Endothelial cell (in vitro differentiated cells): ENCODE measurements around the gene NFX1. TPM values are rescaled to one million over a fixed set of nuclear protein-coding genes. Genes with fewer than 3 reads are reported as not detected.

Source experiments
- DNase-seq: peaks from one replicate; pipeline ENCODE4 v3.0.0; 2021; ENCODE audit warnings: low spot score
- H3K27ac Mint-ChIP-seq: one replicate; pipeline ENCODE4 v1.8.0; 2021; ENCODE audit warnings: mixed read lengths, inconsistent platforms; ENCODE audit not compliant: unreplicated experiment
- H3K27me3 Mint-ChIP-seq: one replicate; pipeline ENCODE4 v1.8.0; 2021; ENCODE audit warnings: mild to moderate bottlenecking, moderate library complexity, mixed read lengths, inconsistent platforms; ENCODE audit not compliant: unreplicated experiment
- H3K36me3 Mint-ChIP-seq: one replicate; pipeline ENCODE4 v1.8.0; 2021; ENCODE audit warnings: mild to moderate bottlenecking, low read depth, mixed read lengths, inconsistent platforms; ENCODE audit not compliant: unreplicated experiment
- H3K4me1 Mint-ChIP-seq: one replicate; pipeline ENCODE4 v1.8.0; 2021; ENCODE audit warnings: mild to moderate bottlenecking, mixed read lengths, inconsistent platforms; ENCODE audit not compliant: unreplicated experiment
- H3K4me3 Mint-ChIP-seq: one replicate; pipeline ENCODE4 v1.8.0; 2021; ENCODE audit warnings: mild to moderate bottlenecking, mixed read lengths, inconsistent platforms; ENCODE audit not compliant: unreplicated experiment
- H3K9me3 Mint-ChIP-seq: one replicate; pipeline ENCODE4 v1.8.0; 2021; ENCODE audit warnings: mixed read lengths, inconsistent platforms; ENCODE audit not compliant: unreplicated experiment
- CTCF ChIP-seq: fragments of 200-600 bp; sonication (generic); IDR thresholded peaks from one replicate; pipeline ENCODE4 v1.5.0; 2021; ENCODE audit warnings: antibody characterized with exemption; ENCODE audit not compliant: unreplicated experiment
- total RNA-seq: library from RNA; stranded (reverse); fragmentation: NEBNext Ultra II Directional; extraction: Animal tissue kit (Norgen Biotek cat#: 25700); gene quantifications from one replicate; pipeline ENCODE4 v1.2.1, GENCODE V29; 2021; ENCODE audit not compliant: unreplicated experiment

The NFX1 gene
- total RNA-seq, 1 donor from 2014 or later, result 33.5 TPM

DNA sequence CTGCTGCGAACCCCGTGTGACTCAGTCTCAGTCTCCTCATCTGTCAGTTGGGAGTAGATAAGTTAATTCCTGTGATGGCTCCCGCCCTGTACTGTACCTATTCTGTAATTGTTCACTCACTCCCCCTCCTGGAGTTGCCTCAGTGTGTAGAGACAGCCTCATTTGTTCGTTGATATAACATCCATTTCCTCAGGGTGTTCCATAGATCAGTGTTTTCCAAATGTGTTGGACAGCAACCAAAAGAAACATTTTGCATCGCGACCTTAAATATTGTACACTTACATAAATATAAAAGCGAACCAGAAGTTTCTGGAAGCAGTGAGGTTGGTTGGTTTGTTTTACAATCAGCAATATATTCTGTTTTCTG is 698 bp downstream of the NFX1 start:
- H3K27me3 Mint-ChIP-seq, result peaks cover 10% of the 10 kb centered on the region
- H3K27ac Mint-ChIP-seq, result peak overlapping the region; percentile 96
- peak overlapping the region; percentile 95 for H3K4me3 Mint-ChIP-seq
- DNase-seq, result no peak
- peaks cover 26% of the 10 kb centered on the region for H3K36me3 Mint-ChIP-seq
- no peaks in the 10 kb centered on the region for H3K9me3 Mint-ChIP-seq
- TF ChIP-seq CTCF, result no peak
- peaks cover 27% of the 10 kb centered on the region for H3K4me1 Mint-ChIP-seq

DNA sequence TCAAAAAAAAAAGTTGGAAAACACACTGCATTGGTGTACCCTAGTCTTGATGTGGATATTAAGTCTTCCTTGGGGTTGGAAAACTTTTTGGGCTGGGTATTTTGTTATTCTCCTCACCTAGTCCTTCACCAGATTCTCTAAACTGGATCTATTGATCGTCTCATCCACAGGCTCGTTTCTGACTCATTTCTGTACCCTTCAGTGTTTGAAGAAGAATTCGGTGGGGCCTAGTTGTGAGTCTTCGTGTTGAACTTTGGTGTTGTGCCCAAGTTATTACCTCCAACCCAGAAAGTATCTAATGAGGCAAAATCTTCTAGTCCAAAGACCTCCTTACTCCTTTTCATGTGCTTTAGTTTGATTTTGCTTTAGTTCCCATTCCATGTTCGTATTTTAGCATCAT is 1.6 kb downstream of the NFX1 start:
- no peak for TF ChIP-seq CTCF
- no peak for DNase-seq
- H3K9me3 Mint-ChIP-seq, result no peaks in the 10 kb centered on the region
- H3K4me3 Mint-ChIP-seq, result peak overlapping the region; percentile 62
- peaks cover 10% of the 10 kb centered on the region for H3K27me3 Mint-ChIP-seq
- peak overlapping the region; percentile 96 for H3K27ac Mint-ChIP-seq
- H3K4me1 Mint-ChIP-seq, result peaks cover 34% of the 10 kb centered on the region
- peaks cover 33% of the 10 kb centered on the region for H3K36me3 Mint-ChIP-seq

DNA sequence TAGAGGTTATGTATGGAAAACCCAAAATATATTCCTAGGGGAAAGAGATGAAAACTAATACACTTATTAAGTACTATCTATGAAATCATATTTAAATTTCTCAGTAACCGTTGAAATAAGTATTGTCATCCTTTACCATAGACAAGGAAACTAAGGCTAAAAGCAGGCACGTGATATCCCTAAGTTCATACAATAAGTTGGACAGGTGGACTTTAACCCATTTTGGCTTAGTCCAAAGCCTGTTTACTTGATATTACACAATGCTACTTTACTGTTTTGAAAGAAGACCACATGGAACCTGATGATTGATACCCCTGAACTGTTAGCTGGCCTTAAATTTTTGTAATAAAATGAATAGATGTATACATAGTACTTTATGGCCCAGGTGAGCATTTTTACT is 3.5 kb downstream of the NFX1 start:
- H3K4me3 Mint-ChIP-seq, result no peak overlapping the region
- TF ChIP-seq CTCF, result no peak
- peaks cover 48% of the 10 kb centered on the region for H3K36me3 Mint-ChIP-seq
- DNase-seq, result no peak
- H3K9me3 Mint-ChIP-seq, result no peaks in the 10 kb centered on the region
- H3K4me1 Mint-ChIP-seq, result peaks cover 48% of the 10 kb centered on the region
- H3K27ac Mint-ChIP-seq, result no peak overlapping the region
- peaks cover 10% of the 10 kb centered on the region for H3K27me3 Mint-ChIP-seq

DNA sequence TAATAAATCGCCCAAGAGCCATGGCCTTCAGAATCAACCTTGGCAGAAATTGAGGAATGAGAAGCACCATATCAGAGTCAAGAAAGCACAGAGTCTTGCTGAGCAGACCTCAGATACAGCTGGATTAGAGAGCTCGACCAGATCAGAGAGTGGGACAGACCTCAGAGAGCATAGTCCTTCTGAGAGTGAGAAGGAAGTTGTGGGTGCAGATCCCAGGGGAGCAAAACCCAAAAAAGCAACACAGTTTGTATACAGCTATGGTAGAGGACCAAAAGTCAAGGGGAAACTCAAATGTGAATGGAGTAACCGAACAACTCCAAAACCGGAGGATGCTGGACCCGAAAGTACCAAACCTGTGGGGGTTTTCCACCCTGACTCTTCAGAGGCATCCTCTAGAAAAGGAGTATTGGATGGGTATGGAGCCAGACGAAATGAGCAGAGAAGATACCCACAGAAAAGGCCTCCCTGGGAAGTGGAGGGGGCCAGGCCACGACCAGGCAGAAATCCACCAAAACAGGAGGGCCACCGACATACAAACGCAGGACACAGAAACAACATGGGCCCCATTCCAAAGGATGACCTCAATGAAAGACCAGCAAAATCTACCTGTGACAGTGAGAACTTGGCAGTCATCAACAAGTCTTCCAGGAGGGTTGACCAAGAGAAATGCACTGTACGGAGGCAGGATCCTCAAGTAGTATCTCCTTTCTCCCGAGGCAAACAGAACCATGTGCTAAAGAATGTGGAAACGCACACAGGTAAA is 4.5 kb downstream of the NFX1 start:
- peaks cover 54% of the 10 kb centered on the region for H3K36me3 Mint-ChIP-seq
- peak overlapping the region; percentile 60 for H3K4me3 Mint-ChIP-seq
- peaks cover 48% of the 10 kb centered on the region for H3K4me1 Mint-ChIP-seq

More for the DNA sequence above, 4.5 kb downstream of the NFX1 start:
- Mint-ChIP-seq H3K27me3 (peaks cover 10% of the 10 kb centered on the region), H3K27ac (peak overlapping the region; percentile 5), H3K9me3 (no peaks in the 10 kb centered on the region)
- DNase-seq, result no peak
- TF ChIP-seq CTCF, result no peak
